SIG-M5 (cell line): ENCODE data around the gene LAMA1.

ENCODE experiments used
- DNase-seq: peaks from one replicate; lab custom pipeline; 2025; lab: John Stamatoyannopoulos, UW

The LAMA1 gene

GRCh38 chr18:7056026-7056425, 61.6 kb downstream of the LAMA1 start:
- no peak for DNase-seq

DNA sequence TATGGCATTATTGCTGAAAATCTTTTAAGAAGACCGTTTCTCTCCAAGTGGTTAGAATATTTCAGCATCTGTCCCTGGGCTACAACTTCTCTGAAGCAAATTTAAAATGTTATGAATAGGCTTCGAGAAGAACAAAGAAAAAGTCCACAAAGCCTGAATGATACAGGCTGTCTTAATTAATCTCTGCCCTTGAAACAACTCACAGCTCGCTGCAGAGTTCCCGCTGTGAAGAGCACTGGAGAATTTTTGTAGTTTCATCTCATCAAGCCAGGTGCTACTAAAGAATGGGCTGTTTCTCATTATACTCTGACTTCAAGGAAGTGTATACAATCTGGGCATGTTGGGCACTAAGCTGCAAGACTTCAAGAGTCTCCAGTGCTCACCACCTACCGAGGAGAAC, 67.6 kb downstream of the LAMA1 start:
- no peak for DNase-seq

GRCh38 chr18:7048081-7048480, 69.5 kb downstream of the LAMA1 start:
- DNase-seq = no peak

DNA sequence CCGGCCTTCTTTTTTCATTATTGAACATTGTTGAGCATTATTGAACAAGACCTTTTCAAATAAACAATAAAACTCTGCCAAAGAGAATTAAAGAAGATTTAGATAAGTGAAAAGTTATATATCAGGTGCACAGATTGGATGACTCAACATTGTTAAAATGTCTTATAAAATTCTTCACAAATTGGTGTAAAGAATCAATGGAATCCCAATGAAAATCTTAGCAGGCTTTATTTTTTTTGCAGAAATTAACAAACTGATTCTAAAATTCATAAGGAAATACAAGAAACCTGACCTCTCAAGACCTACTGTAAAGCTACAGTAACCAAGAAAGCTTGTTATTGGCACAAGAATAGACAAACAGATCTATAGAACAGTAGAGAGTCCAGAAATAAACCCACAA, 70.3 kb downstream of the LAMA1 start:
- no peak for DNase-seq

DNA sequence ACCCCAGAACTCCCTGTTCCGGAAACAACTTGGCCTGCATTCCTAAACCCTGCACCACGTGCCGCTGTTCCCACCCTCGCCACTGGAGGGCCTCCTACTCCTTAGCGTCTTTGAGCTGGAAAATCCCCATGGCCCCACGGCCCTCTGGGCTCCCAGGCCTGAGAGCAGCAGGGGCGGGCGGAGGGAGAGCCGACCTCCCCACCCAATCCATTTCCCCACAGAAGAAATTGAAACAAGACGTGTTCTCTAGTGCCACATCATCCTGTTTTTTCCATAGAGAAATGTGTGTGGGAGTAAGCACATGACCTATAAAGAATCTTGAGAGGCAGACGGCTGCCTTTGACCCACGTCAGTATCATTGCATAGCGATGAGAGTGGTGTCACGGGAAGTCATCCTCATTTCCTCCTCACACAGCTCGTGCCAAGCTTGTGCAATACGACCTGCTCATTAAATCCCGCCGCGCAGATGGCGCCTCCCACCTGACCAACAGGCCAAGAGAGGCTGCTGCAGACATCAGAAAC, 79.2 kb downstream of the LAMA1 start:
- DNase-seq = no peak

DNA sequence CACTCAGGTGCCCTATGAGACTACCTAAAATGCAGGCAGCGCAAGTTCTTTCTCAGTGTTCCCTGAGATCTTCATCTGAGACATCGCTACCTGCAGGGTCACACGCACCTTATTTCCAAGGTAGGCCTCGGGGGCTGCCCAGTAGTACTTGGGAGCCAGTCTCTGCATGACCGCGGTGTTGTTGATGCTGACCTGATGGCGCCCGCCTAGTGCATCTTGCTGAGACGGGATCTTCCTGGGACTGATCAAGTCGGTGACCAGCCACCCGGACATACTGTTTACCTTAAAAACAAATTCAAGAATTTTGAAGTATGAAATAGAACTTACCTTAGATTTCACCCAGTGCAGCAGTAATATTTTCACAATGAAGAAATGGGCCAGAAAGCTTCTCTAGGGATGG, 80.1 kb downstream of the LAMA1 start:
- DNase-seq = no peak

GRCh38 chr18:7035807-7036206, 81.8 kb downstream of the LAMA1 start:
- DNase-seq = no peak

- no peak for DNase-seq
Observed at GRCh38 chr18:7034924-7035323, 82.7 kb downstream of the LAMA1 start.

- DNase-seq = no peak
Observed at GRCh38 chr18:7032537-7032936, 85.1 kb downstream of the LAMA1 start.

DNA sequence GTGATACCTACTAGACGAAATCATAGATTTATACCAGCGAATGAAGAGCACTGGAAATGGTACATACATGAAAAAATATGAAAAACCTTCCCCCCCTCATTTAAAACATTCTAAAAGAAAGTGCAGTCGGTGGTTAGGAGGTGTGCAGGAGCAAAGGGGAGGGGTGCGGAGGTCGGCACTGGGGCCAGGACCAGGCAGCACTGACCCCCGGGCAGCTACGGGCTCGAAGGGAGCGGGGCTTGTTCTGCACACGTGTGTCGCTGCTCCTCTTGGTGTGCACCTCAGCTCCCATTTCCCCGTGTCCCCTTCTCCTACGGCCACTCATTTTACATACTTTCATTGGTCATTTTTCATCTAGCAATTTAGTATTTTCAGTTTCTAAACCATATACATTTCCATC, 89.0 kb downstream of the LAMA1 start:
- no peak for DNase-seq

DNA sequence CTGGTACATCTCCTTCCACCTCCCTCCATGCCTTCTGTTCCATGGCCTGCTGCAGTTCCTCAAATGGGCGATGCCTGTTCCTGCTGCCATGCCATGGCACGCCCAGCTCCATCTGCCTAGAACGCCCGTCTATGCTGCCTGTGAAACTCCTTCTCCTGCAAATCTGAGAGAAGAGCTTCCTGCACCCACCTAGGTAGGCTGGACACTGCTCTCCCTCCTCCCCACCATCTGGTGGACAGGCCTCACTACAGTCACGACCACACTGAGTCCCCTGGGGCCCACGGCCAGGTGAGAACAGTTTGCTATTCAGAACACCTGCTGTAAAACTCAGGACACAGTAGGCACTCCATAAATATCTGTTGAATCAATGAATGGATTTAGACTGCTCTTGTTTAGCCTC, 92.4 kb downstream of the LAMA1 start:
- no peak for DNase-seq

DNA sequence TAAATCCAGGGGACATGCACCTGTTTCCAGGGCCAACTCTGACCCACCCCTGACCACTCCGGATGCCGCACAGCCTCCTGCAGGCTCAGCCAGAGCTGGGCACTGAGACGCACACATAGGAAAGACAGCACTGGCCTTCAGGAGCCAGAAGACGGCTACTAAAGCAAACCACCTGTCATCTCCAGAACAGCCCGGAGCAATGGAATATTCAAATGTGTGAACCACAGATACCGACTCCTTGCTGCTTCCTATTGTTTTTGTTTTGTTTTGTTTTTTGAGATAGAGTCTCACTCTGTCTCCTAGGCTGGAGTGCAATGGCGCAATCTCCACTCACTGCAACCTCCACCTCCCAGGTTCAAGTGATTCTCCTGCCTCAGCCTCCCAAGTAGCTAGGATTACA, 94.0 kb downstream of the LAMA1 start:
- DNase-seq = no peak

- no peak for DNase-seq
Observed at GRCh38 chr18:7023063-7023580, 94.5 kb downstream of the LAMA1 start.

GRCh38 chr18:7021994-7022840, 95.4 kb downstream of the LAMA1 start:
- DNase-seq = no peak

DNA sequence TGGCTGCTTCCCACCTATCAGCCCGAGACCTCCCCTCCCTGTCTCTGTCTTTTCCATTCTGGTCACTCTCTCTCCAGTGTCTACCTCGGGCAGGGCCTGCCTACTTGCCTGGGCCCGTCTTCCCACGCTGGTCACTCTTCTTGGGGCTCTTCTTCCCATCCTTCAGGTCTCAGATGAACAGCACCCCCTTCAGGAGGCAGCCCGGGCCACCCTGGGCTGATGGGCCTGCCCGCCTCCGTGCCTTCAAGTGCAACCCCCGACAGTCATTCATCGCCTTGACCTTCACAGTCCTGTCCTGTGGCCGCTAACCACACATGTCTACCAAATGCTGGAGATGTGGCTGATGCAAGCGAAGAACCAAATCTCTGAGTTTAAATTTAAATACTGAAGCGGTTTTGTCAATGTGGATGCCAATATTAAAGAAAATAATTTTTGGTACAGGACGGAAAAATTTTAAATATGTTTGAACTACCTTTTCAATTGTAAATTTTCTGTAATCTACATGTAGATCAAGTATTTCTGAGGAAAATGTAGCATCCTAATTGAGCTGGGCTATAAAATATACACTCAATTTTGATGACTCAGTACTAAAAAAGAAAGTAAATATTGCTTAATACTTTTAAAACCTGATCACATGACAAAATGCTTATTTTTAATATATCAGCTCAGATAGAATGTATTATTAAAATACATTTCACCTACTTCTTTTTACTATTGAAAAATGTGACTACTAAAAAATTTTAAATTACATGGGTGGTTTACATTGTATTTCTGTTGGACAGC, 96.4 kb downstream of the LAMA1 start:
- DNase-seq = no peak

DNA sequence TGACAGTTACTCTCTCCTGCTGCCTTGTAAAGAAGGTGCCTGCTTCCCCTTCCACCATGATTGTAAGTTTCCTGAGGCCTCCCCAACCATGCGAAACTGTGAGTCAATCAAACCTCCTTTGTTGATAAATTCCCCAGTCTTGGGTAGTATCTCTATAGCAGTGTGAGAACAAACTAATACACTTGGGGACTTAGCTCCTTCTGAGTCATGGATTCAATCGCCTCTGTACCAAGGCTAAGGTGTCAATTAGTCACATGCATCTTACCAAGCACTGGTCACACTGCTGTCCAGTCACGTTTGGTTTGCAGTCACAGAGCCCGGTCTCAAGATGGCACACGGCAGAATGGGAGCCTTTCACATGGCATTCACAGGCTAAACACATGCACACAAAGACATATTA, 100.6 kb downstream of the LAMA1 start:
- no peak for DNase-seq

DNA sequence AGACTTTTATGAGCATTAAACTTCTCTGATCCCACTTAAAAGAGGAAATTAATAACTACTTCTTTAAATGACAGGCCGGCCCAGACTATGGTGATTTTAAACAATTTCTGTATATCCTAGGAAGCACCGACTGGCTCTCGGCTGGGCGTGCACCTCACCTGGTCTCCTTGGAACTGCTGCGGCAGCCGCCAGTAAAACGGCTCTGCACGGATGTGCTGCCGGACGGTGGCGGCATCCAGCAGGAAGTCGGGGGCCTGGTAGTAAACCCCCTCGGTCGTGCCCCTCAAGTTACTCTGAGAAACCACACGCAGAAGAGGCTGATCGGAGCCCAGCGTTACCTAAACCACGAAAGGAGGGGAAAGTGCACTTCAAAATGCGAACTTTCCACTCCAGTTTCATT, 106.5 kb downstream of the LAMA1 start:
- DNase-seq = no peak

GRCh38 chr18:7004009-7004408, 113.6 kb downstream of the LAMA1 start:
- DNase-seq = no peak

DNA sequence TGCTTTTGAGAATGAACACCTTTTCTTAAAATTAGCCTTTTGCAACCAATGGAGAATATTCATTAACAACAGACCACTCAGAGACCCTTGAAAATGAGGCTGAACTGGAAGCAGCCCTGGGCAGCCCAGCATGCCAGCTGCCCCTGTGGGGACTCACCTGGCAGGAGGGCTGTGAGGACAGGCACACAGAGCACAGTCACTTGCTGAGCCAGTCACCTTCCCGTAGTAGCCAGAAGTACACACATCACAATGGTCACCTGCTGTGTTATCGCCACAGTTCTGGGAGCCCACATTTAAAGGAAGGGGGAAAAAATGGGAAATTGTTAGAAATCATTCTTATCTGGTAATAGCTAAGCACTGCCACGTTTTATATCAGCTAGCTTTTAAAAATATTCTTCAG, 115.5 kb downstream of the LAMA1 start:
- no peak for DNase-seq

DNA sequence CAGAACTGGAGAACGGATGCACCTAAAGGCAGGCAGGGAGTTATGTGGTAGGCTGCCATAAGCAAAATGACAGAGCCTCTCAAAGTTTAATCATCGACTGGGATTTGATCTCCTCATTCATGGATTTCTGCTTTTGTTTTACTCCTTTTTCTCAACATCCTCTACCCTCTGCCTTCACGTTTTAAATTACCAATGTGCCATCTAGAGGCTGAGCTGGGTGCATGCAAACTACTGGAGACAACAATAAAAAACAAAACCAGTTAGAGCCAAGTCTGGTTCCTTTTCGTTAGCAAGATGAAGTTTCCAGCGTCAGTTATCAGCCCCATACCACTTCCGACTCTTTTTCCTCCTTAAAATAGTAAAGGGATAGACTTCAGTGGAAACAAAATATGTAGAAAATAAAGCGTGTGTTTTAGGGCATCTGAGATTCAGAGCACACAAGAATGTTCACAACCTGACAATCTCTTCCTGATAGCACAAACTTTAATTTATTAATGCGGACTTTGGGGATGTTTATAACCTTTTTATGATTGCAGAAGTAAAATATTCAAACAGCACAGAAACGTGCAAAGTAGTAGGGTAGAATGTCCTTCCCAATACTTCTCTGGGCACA, 117.0 kb downstream of the LAMA1 start:
- DNase-seq = no peak

DNA sequence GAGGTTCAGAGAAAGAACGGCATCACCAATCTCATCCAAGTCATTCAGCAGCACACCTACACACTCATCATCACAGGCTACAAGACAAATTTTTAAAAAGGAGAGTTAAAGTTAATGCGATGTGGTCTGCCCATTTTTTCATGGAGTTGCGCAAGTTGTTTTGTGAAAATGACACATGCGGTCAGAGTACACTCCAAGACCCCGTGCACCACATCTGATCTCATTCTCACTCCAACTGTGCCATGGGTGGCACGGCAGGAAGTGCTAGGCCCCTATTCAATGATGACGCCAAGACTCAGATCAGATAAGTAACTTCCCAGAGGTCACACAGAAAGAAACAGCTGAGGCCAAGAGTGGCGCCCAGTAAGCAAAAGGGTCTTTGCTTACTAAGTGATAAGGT, 119.8 kb downstream of the LAMA1 start:
- no peak for DNase-seq

DNA sequence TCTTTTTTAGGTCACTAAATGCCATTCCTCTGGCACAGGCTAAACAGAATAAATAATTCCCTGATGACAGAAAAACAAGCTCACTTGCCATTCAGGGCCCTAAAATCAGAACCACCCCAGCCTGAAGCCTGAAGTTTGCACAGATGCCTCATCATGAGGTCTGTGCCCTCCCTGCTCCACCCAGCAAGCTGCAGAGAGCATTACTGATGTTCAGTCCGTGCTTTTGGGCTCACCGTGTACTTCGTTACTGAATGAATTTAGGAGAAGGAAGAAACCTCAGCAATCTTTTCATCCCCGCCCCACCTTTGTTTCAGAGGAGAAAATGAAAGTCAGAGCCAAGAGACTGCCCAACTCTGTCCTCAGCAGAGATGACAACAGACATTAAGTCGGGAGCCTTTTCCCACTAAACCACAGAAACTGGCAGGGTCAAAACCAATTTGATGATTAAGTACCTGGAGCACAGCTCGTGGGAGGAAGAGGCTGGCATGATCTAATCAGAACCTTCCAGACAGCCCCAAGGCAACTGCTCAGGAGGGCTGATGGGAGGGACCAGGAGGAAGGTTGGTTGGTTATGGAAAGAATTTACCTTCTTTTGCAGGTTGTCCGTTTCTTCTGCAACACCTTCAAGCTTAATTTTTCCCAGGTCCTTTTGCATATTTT, 122.7 kb downstream of the LAMA1 start:
- DNase-seq = no peak
